Measurements from ENCODE around the gene BPIFB3. TPM values are rescaled to one million over a fixed set of nuclear protein-coding genes. Genes with fewer than 3 reads are reported as not detected.

The BPIFB3 gene
- total and polyA plus RNA-seq, 2 experiments from 2014 or later: not detected

DNA sequence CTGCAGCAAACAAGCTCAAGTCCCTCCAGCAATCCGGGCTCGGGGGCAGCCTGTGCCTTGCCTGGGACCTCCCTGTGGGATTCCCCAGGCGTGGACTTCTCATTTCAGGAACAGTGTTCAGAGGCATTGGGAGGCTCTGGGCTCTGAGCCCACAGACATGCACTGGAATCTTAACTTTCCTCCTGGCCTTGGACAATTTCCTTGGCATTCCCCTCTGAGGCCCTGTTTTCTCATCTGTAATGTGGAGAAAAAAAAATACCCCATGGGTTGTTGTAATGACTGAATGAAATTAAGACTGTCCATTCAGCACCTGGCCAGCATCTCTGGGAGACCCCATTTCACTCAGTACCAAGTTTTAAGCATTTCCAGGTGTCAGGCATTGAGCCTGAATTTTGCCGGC, 43.3 kb downstream of the BPIFB3 start (continued):
- TF ChIP-seq, protein P1, sequence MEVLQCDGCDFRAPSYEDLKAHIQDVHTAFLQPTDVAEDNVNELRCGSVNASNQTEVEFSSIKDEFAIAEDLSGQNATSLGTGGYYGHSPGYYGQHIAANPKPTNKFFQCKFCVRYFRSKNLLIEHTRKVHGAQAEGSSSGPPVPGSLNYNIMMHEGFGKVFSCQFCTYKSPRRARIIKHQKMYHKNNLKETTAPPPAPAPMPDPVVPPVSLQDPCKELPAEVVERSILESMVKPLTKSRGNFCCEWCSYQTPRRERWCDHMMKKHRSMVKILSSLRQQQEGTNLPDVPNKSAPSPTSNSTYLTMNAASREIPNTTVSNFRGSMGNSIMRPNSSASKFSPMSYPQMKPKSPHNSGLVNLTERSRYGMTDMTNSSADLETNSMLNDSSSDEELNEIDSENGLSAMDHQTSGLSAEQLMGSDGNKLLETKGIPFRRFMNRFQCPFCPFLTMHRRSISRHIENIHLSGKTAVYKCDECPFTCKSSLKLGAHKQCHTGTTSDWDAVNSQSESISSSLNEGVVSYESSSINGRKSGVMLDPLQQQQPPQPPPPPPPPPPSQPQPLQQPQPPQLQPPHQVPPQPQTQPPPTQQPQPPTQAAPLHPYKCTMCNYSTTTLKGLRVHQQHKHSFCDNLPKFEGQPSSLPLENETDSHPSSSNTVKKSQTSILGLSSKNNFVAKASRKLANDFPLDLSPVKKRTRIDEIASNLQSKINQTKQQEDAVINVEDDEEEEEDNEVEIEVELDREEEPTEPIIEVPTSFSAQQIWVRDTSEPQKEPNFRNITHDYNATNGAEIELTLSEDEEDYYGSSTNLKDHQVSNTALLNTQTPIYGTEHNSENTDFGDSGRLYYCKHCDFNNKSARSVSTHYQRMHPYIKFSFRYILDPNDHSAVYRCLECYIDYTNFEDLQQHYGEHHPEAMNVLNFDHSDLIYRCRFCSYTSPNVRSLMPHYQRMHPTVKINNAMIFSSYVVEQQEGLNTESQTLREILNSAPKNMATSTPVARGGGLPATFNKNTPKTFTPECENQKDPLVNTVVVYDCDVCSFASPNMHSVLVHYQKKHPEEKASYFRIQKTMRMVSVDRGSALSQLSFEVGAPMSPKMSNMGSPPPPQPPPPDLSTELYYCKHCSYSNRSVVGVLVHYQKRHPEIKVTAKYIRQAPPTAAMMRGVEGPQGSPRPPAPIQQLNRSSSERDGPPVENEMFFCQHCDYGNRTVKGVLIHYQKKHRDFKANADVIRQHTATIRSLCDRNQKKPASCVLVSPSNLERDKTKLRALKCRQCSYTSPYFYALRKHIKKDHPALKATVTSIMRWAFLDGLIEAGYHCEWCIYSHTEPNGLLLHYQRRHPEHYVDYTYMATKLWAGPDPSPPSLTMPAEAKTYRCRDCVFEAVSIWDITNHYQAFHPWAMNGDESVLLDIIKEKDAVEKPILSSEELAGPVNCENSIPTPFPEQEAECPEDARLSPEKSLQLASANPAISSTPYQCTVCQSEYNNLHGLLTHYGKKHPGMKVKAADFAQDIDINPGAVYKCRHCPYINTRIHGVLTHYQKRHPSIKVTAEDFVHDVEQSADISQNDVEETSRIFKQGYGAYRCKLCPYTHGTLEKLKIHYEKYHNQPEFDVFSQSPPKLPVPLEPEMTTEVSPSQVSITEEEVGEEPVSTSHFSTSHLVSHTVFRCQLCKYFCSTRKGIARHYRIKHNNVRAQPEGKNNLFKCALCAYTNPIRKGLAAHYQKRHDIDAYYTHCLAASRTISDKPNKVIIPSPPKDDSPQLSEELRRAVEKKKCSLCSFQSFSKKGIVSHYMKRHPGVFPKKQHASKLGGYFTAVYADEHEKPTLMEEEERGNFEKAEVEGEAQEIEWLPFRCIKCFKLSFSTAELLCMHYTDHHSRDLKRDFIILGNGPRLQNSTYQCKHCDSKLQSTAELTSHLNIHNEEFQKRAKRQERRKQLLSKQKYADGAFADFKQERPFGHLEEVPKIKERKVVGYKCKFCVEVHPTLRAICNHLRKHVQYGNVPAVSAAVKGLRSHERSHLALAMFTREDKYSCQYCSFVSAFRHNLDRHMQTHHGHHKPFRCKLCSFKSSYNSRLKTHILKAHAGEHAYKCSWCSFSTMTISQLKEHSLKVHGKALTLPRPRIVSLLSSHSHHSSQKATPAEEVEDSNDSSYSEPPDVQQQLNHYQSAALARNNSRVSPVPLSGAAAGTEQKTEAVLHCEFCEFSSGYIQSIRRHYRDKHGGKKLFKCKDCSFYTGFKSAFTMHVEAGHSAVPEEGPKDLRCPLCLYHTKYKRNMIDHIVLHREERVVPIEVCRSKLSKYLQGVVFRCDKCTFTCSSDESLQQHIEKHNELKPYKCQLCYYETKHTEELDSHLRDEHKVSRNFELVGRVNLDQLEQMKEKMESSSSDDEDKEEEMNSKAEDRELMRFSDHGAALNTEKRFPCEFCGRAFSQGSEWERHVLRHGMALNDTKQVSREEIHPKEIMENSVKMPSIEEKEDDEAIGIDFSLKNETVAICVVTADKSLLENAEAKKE (CRISPR knock-in tag; IDR thresholded peaks at IDR 0.05): no peak
- no peak for TF ChIP-seq POLR2AphosphoS5 (IDR thresholded peaks at IDR 0.05; ENCODE audit: low read depth)
- no peak for TF ChIP-seq JUNB (IDR thresholded peaks at IDR 0.05; ENCODE audit: unreplicated experiment)
- TF ChIP-seq, protein P2, sequence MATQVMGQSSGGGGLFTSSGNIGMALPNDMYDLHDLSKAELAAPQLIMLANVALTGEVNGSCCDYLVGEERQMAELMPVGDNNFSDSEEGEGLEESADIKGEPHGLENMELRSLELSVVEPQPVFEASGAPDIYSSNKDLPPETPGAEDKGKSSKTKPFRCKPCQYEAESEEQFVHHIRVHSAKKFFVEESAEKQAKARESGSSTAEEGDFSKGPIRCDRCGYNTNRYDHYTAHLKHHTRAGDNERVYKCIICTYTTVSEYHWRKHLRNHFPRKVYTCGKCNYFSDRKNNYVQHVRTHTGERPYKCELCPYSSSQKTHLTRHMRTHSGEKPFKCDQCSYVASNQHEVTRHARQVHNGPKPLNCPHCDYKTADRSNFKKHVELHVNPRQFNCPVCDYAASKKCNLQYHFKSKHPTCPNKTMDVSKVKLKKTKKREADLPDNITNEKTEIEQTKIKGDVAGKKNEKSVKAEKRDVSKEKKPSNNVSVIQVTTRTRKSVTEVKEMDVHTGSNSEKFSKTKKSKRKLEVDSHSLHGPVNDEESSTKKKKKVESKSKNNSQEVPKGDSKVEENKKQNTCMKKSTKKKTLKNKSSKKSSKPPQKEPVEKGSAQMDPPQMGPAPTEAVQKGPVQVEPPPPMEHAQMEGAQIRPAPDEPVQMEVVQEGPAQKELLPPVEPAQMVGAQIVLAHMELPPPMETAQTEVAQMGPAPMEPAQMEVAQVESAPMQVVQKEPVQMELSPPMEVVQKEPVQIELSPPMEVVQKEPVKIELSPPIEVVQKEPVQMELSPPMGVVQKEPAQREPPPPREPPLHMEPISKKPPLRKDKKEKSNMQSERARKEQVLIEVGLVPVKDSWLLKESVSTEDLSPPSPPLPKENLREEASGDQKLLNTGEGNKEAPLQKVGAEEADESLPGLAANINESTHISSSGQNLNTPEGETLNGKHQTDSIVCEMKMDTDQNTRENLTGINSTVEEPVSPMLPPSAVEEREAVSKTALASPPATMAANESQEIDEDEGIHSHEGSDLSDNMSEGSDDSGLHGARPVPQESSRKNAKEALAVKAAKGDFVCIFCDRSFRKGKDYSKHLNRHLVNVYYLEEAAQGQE (IDR thresholded peaks at IDR 0.05; ENCODE audit: unreplicated experiment): no peak
- TF ChIP-seq ZNF331 (CRISPR knock-in tag; IDR thresholded peaks at IDR 0.05; ENCODE audit: low read depth): no peak
- TF ChIP-seq STAT1 (IDR thresholded peaks at IDR 0.05; ENCODE audit: unreplicated experiment): no peak
- no peak for TF ChIP-seq NANOG (IDR thresholded peaks at IDR 0.05; ENCODE audit: borderline replicate concordance)
- TF ChIP-seq, protein P3, sequence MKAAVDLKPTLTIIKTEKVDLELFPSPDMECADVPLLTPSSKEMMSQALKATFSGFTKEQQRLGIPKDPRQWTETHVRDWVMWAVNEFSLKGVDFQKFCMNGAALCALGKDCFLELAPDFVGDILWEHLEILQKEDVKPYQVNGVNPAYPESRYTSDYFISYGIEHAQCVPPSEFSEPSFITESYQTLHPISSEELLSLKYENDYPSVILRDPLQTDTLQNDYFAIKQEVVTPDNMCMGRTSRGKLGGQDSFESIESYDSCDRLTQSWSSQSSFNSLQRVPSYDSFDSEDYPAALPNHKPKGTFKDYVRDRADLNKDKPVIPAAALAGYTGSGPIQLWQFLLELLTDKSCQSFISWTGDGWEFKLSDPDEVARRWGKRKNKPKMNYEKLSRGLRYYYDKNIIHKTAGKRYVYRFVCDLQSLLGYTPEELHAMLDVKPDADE (IDR thresholded peaks at IDR 0.05): no peak
- no peak for TF ChIP-seq EZH2phosphoT487 (IDR thresholded peaks at IDR 0.05; ENCODE audit: unreplicated experiment)

Data from GM23338 (cell line).